Right cardiac atrium (tissue), 5 donors: ENCODE results near the gene CDH4. TPM values are rescaled to one million over a fixed set of nuclear protein-coding genes. Genes with fewer than 3 reads are reported as not detected.

Source experiments
- ATAC-seq, 2 donors: fragments of 200-7000 bp; cut with Tn5 transposase; one replicate each; pipeline versions ENCODE4 v1.8.0 to v1.9.1; 2020; ENCODE audit warnings: moderate library complexity in 2 of 2, mild to moderate bottlenecking in 1 of 2
- DNase-seq, 3 donors: peaks; one replicate each; pipeline ENCODE4 v3.0.0-alpha.2; 2020
- H3K27ac ChIP-seq: one replicate; pipeline ENCODE4 v1.5.1; 2013; ENCODE audit warnings: mild to moderate bottlenecking, low read length, control low read depth, moderate library complexity
- H3K27me3 ChIP-seq: one replicate; pipeline ENCODE4 v1.6.1; 2013; ENCODE audit not compliant: control insufficient read depth, insufficient read depth
- H3K4me1 ChIP-seq: one replicate; pipeline ENCODE4 v1.6.1; 2013; ENCODE audit warnings: low read length; ENCODE audit not compliant: control insufficient read depth, insufficient read depth
- H3K4me3 ChIP-seq: one replicate; pipeline ENCODE4 v1.5.1; 2013; ENCODE audit warnings: low read length, control low read depth
- H3K9me3 ChIP-seq: one replicate; pipeline ENCODE4 v1.6.1; 2013; ENCODE audit warnings: low read length; ENCODE audit not compliant: control insufficient read depth
- WGBS: extraction: QIAGEN DNeasy Blood & Tissue Kit; methylation state at CpG from one replicate; pipeline ENCODE4 v1.1.7; 2013; 5-methylcytosine and 5-hydroxymethylcytosine counted together
- intact Hi-C, 4 donors: fragments of 100-400 bp; cut with DNase I; formaldehyde crosslinking; loops; one replicate each; pipeline versions ENCODE4 v1.11.0 to v1.14.0; 2022 to 2023
- polyA plus RNA-seq: library from polyadenylated mRNA; stranded (reverse); fragments of 200-250 nt; gene quantifications from one replicate; pipeline ENCODE4 v1.2.3, GENCODE V29; 2013
- total RNA-seq, 4 donors: library from RNA; stranded (reverse); fragmentation: NEBNext Ultra II Directional; extraction: Animal tissue kit (Norgen Biotek cat#: 25700); gene quantifications; one replicate each; pipeline ENCODE4 v1.2.1, GENCODE V29; 2021
- donor health status: healthy with polysubstance abuse.
- donor health status: DM: no; HTN: yes; CAD: no.
- donor health status: DM: no; HTN: no; CAD: no.
- donor health status: DM: no; HTN: yes; CAD: no; lungs with severe emphysema.
- donor health status: DM: yes; HTN: yes; CAD: no.

Gene CDH4
- total and polyA plus RNA-seq, 5 donors: 0.21 to 1.0 (median 0.39) TPM

DNA sequence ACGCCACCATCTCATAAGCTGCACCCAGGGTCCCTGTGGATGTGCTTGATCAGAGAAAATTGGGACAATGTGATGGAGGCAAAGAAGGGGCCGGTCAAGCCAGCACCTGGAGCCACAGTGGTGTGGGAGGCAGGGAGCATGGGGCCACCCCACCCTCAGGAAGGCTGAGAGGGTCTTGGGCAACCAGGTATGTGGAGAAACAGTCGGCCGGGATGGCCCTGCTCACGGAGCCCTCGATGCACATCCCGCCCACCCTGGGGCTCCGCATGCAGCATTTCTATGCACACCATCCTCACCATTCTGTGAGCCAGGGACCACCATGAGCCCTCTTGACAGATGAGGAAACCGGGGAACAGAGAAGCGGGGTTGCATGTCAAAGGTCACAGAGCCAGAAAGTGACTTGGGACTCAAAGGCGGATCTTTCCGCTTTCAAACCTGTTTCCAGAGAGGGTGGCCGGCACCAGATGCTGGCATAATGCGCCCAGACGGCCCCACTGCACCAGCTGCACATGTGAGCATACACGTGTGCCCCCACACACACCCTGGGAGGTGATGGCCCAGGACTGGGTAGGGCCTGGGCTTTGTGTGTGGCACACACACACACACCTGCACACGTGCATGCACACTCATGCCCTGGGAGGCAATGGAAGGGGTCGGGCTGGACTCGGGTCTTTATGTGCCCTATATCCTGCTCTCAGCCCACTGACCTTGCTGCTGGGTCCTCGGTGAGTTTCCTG is 415.2 kb downstream of the CDH4 start:
- H3K27ac ChIP-seq: no peak overlapping the region
- ATAC-seq (no peak), DNase-seq (peak in 2 of 3 donors; percentile 18 to 32)
- H3K4me3 ChIP-seq: no peak overlapping the region
- 83% methylated on average over 20 of the region's 20 CpGs for WGBS
- no peaks in the 10 kb centered on the region for H3K4me1 ChIP-seq
- no peaks in the 10 kb centered on the region for H3K27me3 ChIP-seq
- intact Hi-C loops: no loop called here
- no peaks in the 10 kb centered on the region for H3K9me3 ChIP-seq

DNA sequence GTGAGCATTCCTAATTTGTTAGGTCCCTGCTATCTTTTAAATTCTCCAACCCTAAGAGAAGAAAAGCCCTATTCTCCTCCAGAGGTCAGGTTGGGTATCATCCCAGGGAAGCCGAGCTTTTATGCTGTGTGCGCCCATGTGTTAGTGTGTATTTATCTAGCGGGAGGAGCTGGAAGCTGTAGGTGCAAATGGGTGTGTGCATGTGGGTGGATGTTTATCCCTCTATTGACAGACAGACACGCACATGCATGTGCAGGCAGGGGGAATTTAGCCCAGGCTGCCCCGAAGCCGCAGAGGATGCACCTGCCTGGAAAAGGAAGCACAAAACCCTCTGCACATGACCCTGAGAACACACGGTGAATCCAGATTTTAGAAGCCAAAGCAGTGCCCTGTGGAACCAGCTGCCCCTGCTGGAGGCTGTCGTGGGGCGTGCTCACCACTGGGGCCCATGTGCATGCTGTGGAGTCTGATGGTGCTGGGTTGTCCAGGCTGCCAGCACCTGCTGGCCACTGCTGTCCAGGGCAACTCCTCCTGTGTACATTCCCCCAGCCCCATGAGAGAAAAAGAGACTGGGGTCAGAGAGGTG is 416.1 kb downstream of the CDH4 start:
- DNase-seq: peak in 2 of 3 donors; percentile 21 to 25
- Histone ChIP-seq H3K9me3 (no peaks in the 10 kb centered on the region), H3K4me1 (no peaks in the 10 kb centered on the region), H3K4me3 (no peak overlapping the region), H3K27me3 (no peaks in the 10 kb centered on the region), H3K27ac (no peak overlapping the region)
- WGBS: 68% methylated on average over 9 of the region's 9 CpGs
- intact Hi-C loops: no loop called here
- no peak for ATAC-seq

DNA sequence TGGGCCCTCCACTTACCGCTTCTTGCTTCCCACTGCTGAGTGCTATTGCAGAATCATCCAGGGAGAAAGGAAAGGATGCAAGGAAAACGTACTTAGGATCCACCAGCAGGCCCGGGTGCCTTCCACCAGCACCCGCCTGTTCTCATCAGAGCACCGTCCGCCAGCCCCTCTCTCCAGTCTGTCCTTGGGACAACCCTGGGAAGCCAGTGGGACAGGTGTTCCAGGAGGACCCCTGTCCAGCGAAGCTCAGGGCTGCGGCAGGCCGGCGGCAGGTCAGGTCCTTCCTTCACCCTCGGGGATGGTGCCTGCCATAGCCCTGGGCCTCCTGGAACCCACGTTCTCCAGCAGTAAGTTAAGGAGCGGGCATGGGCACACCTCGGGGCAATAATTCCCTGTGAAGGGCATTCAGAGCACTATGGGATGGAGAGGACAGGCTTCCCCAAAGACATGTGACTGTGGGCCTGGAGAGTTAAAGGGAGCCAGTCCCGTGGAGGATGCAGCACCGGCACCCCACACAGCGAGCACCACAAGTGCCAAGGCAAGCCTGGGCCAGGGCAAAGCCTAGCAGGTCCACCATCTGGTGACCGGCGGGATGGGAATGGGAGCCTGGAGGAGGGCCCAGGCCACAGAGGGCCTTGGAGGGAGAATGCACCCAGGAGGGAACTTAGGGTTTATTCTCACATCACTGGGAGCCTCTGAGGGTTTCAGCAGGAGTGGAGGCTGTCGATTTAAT is 416.9 kb downstream of the CDH4 start:
- 91% methylated on average over 20 of the region's 20 CpGs for WGBS
- H3K27ac ChIP-seq: no peak overlapping the region
- DNase-seq: peak in 2 of 3 donors; percentile 28 to 31
- H3K27me3 ChIP-seq: no peaks in the 10 kb centered on the region
- no peak overlapping the region for H3K4me3 ChIP-seq
- ATAC-seq: no peak
- intact Hi-C loops: no loop called here
- no peaks in the 10 kb centered on the region for H3K9me3 ChIP-seq
- H3K4me1 ChIP-seq: no peaks in the 10 kb centered on the region

GRCh38 chr20:61670274-61670673 is 418.2 kb downstream of the CDH4 start:
- Histone ChIP-seq H3K27me3 (no peaks in the 10 kb centered on the region), H3K4me3 (no peak overlapping the region), H3K4me1 (no peaks in the 10 kb centered on the region), H3K9me3 (no peaks in the 10 kb centered on the region), H3K27ac (no peak overlapping the region)
- DNase-seq (peak in 2 of 3 donors; percentile 44 to 46), ATAC-seq (peak; percentile 58 to 90)
- intact Hi-C loops: no loop called here
- WGBS: 40% methylated on average over 3 of the region's 3 CpGs

DNA sequence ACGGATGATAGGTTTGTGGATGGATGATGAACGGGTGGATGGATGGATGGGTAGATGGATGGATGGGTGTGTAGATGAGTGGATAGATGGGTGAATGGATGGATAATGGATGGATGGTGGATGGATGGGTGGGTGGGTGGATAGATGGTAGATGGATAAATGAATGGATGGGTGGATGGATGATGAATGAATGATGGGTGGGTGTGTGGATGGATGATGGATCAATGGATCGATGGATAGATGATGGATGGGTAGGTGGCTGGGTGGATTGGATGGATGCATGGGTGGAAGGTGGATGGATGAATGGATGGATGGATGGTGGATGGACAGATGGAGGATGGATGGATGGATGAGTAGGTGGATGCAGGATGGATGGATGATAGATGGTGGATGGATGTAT is 419.5 kb downstream of the CDH4 start:
- Histone ChIP-seq H3K4me3 (no peak overlapping the region), H3K9me3 (no peaks in the 10 kb centered on the region), H3K4me1 (no peaks in the 10 kb centered on the region), H3K27ac (no peak overlapping the region), H3K27me3 (no peaks in the 10 kb centered on the region)
- DNase-seq (no peak), ATAC-seq (no peak)
- intact Hi-C loops: no loop called here
- 97% methylated on average over 3 of the region's 3 CpGs for WGBS

- 60% methylated on average over 17 of the region's 17 CpGs for WGBS
- DNase-seq (no peak), ATAC-seq (no peak)
- no peak overlapping the region for H3K4me3 ChIP-seq
- H3K27me3 ChIP-seq: no peaks in the 10 kb centered on the region
- intact Hi-C loops: no loop called here
- H3K9me3 ChIP-seq: no peaks in the 10 kb centered on the region
- no peak overlapping the region for H3K27ac ChIP-seq
- H3K4me1 ChIP-seq: no peaks in the 10 kb centered on the region
These were observed 421.2 kb downstream of the CDH4 start for GRCh38 chr20:61673152-61673847.

- no peak overlapping the region for H3K27ac ChIP-seq
- H3K4me3 ChIP-seq: no peak overlapping the region
- no peaks in the 10 kb centered on the region for H3K27me3 ChIP-seq
- WGBS: 71% methylated on average over 11 of the region's 11 CpGs
- peak in 1 of 3 donors; percentile 18 for DNase-seq
- no peaks in the 10 kb centered on the region for H3K4me1 ChIP-seq
- no peaks in the 10 kb centered on the region for H3K9me3 ChIP-seq
- no peak for ATAC-seq
- intact Hi-C loops: no loop called here
These were observed 422.1 kb downstream of the CDH4 start for GRCh38 chr20:61674121-61674520.

DNA sequence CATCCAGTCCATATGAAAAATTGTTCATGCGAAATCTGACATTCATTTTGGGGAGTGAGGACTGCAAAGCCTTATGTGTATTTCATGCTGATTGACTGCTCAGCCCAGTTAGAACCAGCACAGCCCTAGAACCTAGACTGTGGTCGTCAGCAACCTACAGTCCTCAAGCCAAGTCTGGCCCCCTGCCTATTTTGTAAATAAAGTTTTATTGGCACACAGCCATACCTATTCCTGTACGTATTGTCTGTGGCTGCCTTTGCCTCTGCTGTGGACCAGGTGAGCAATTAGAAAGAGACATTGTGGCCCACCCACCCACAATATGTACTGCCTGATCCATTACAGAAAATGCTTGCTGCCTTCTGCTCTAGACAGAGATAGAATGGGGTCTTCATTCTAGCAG is 422.6 kb downstream of the CDH4 start:
- H3K27ac ChIP-seq: no peak overlapping the region
- H3K4me3 ChIP-seq: no peak overlapping the region
- 57% methylated on average over 3 of the region's 3 CpGs for WGBS
- H3K4me1 ChIP-seq: no peaks in the 10 kb centered on the region
- no peaks in the 10 kb centered on the region for H3K27me3 ChIP-seq
- H3K9me3 ChIP-seq: no peaks in the 10 kb centered on the region
- ATAC-seq (no peak), DNase-seq (no peak)
- intact Hi-C loops: no loop called here

DNA sequence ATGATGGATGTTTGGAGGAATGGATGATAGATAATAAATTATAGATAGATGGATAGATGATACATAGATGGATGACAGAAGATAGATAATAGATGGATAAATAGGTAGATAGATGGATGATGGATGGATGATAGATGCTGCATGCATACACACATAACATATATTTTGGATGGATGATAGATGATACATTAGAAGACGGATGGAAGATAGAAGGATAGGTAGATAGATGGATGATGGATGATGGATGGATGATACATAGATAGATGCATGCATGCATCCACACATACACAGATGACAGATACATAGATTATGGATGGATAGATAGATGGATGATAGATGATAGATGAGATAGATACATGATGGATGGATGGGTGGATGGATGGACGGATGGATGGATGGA is 425.9 kb downstream of the CDH4 start:
- Histone ChIP-seq H3K27me3 (no peaks in the 10 kb centered on the region), H3K9me3 (no peaks in the 10 kb centered on the region), H3K4me1 (no peaks in the 10 kb centered on the region), H3K4me3 (no peak overlapping the region), H3K27ac (no peak overlapping the region)
- DNase-seq (no peak), ATAC-seq (no peak)
- intact Hi-C loops: no loop called here
- 57% methylated on average over 2 of the region's 2 CpGs for WGBS

DNA sequence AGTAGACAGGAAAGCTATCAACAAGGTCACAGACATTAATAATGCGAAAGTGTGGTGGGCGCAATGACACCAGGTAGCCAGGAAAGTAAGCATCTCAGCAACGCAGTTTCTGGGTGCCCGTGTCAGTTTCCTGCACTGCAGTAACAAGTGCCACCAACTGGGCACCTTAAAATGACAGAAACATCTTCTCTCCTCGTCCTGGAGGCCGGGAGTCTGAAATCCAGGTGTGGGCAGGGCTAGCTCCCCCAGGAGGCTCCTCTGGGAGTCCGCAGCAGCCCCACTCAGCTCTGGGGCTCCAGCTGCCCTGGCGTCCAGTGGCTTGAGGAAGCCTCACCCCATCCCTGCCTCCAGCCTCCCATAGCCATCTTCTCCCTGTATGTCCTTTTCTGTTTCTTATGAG is 426.4 kb downstream of the CDH4 start:
- intact Hi-C loops: no loop called here
- no peak for ATAC-seq
- no peaks in the 10 kb centered on the region for H3K4me1 ChIP-seq
- WGBS: 85% methylated on average over 8 of the region's 8 CpGs
- no peak overlapping the region for H3K4me3 ChIP-seq
- H3K27me3 ChIP-seq: no peaks in the 10 kb centered on the region
- no peak overlapping the region for H3K27ac ChIP-seq
- no peaks in the 10 kb centered on the region for H3K9me3 ChIP-seq
- DNase-seq: no peak

GRCh38 chr20:61679473-61679872 is 427.4 kb downstream of the CDH4 start:
- intact Hi-C loops: no loop called here
- 86% methylated on average over 10 of the region's 10 CpGs for WGBS
- H3K27me3 ChIP-seq: no peaks in the 10 kb centered on the region

More at GRCh38 chr20:61679473-61679872, 427.4 kb downstream of the CDH4 start:
- H3K4me3 ChIP-seq: no peak overlapping the region
- ATAC-seq (no peak), DNase-seq (peak in 1 of 3 donors; percentile 9)
- no peak overlapping the region for H3K27ac ChIP-seq
- no peaks in the 10 kb centered on the region for H3K4me1 ChIP-seq
- H3K9me3 ChIP-seq: no peaks in the 10 kb centered on the region
